ENCODE measurements around the gene GSX1.

GRCh38 chr13:27772651-27773425, 19.4 kb upstream of the GSX1 start:
- no peak for TF ChIP-seq TAF1 (IDR thresholded peaks at IDR 0.05; ENCODE audit: low read depth)
- no peak for TF ChIP-seq CTCF (IDR thresholded peaks at IDR 0.05; ENCODE audit: poor library complexity, severe bottlenecking)
- TF ChIP-seq SMC3 (conservative IDR thresholded peaks at IDR 0.05; ENCODE audit: poor library complexity): no peak
- no peak for TF ChIP-seq EZH2 (IDR thresholded peaks at IDR 0.05; ENCODE audit: borderline replicate concordance, insufficient read depth, low read length, poor library complexity, severe bottlenecking)
- TF ChIP-seq, protein P1, sequence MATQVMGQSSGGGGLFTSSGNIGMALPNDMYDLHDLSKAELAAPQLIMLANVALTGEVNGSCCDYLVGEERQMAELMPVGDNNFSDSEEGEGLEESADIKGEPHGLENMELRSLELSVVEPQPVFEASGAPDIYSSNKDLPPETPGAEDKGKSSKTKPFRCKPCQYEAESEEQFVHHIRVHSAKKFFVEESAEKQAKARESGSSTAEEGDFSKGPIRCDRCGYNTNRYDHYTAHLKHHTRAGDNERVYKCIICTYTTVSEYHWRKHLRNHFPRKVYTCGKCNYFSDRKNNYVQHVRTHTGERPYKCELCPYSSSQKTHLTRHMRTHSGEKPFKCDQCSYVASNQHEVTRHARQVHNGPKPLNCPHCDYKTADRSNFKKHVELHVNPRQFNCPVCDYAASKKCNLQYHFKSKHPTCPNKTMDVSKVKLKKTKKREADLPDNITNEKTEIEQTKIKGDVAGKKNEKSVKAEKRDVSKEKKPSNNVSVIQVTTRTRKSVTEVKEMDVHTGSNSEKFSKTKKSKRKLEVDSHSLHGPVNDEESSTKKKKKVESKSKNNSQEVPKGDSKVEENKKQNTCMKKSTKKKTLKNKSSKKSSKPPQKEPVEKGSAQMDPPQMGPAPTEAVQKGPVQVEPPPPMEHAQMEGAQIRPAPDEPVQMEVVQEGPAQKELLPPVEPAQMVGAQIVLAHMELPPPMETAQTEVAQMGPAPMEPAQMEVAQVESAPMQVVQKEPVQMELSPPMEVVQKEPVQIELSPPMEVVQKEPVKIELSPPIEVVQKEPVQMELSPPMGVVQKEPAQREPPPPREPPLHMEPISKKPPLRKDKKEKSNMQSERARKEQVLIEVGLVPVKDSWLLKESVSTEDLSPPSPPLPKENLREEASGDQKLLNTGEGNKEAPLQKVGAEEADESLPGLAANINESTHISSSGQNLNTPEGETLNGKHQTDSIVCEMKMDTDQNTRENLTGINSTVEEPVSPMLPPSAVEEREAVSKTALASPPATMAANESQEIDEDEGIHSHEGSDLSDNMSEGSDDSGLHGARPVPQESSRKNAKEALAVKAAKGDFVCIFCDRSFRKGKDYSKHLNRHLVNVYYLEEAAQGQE (IDR thresholded peaks at IDR 0.05; ENCODE audit: borderline replicate concordance): no peak
- no peak for TF ChIP-seq RAD21 (conservative IDR thresholded peaks at IDR 0.05)
- no peak for TF ChIP-seq EP300 (conservative IDR thresholded peaks at IDR 0.05; ENCODE audit: poor library complexity, severe bottlenecking)

Data from neural cell (in vitro differentiated cells).